ENCODE measurements around the gene TM4SF1.

GRCh38 chr3:149373235-149374125 is 4.0 kb downstream of the TM4SF1 start:
- TF ChIP-seq POLR2A (IDR thresholded peaks at IDR 0.05) (no peak), CTCF (IDR thresholded peaks at IDR 0.05) (no peak)

Measured in Peyer's patch (tissue), 4 donors.